Stimulated activated naive B cell treated with anti-CD40 and anti-IgM and Interleukin-4, amounts not matched to agents 10 μg/mL and 1 μg/mL and 100 μg/mL, for 72 hours (primary cell): ENCODE results near the gene C21orf58.

ENCODE experiments used
- ATAC-seq, 2 donors: fragments of 150-1000 bp; cut with Tn5 transposase; replicated peaks; 2 replicates each; pipeline ENCODE4 v1.10.0; 2021; ENCODE audit warnings: moderate library complexity in 1 of 2
- DNase-seq: peaks from one replicate; pipeline ENCODE4 v3.0.0; 2021
- H3K27ac Mint-ChIP-seq: one replicate; pipeline ENCODE4 v1.8.0; 2022; ENCODE audit warnings: mild to moderate bottlenecking, mixed read lengths
- H3K27me3 Mint-ChIP-seq, 2 donors: one replicate each; pipeline ENCODE4 v1.8.0; 2022; ENCODE audit warnings: mixed read lengths in 2 of 2
- H3K36me3 Mint-ChIP-seq, 2 donors: one replicate each; pipeline ENCODE4 v1.8.0; 2022; ENCODE audit warnings: mixed read lengths in 2 of 2, mild to moderate bottlenecking in 1 of 2
- H3K4me1 Mint-ChIP-seq, 2 donors: one replicate each; pipeline ENCODE4 v1.8.0; 2022; ENCODE audit warnings: mixed read lengths in 2 of 2, mild to moderate bottlenecking in 1 of 2
- H3K4me3 Mint-ChIP-seq, 2 donors: one replicate each; pipeline ENCODE4 v1.8.0; 2022; ENCODE audit warnings: mild to moderate bottlenecking in 2 of 2, mixed read lengths in 2 of 2, moderate library complexity in 1 of 2
- H3K9me3 Mint-ChIP-seq, 2 donors: one replicate each; pipeline ENCODE4 v1.8.0; 2022; ENCODE audit warnings: mixed read lengths in 2 of 2, mild to moderate bottlenecking in 1 of 2

Gene C21orf58

GRCh38 chr21:46347791-46348381, 24.2 kb upstream of the C21orf58 start:
- Mint-ChIP-seq H3K9me3 (no peaks in the 10 kb centered on the region), H3K4me3 (no peak overlapping the region), H3K27ac (no peak overlapping the region), H3K36me3 (peaks cover 47 to 65% of the 10 kb centered on the region in 2 donors), H3K4me1 (peaks cover 0 to 11% of the 10 kb centered on the region in 2 donors), H3K27me3 (no peaks in the 10 kb centered on the region)
- ATAC-seq: no peak
- no peak for DNase-seq

GRCh38 chr21:46347203-46347550, 23.5 kb upstream of the C21orf58 start:
- DNase-seq: no peak
- H3K9me3 Mint-ChIP-seq: no peaks in the 10 kb centered on the region
- H3K4me1 Mint-ChIP-seq: peaks cover 0 to 11% of the 10 kb centered on the region in 2 donors
- ATAC-seq: no peak
- no peaks in the 10 kb centered on the region for H3K27me3 Mint-ChIP-seq
- no peak overlapping the region for H3K4me3 Mint-ChIP-seq
- peaks cover 51 to 66% of the 10 kb centered on the region in 2 donors for H3K36me3 Mint-ChIP-seq
- no peak overlapping the region for H3K27ac Mint-ChIP-seq

DNA sequence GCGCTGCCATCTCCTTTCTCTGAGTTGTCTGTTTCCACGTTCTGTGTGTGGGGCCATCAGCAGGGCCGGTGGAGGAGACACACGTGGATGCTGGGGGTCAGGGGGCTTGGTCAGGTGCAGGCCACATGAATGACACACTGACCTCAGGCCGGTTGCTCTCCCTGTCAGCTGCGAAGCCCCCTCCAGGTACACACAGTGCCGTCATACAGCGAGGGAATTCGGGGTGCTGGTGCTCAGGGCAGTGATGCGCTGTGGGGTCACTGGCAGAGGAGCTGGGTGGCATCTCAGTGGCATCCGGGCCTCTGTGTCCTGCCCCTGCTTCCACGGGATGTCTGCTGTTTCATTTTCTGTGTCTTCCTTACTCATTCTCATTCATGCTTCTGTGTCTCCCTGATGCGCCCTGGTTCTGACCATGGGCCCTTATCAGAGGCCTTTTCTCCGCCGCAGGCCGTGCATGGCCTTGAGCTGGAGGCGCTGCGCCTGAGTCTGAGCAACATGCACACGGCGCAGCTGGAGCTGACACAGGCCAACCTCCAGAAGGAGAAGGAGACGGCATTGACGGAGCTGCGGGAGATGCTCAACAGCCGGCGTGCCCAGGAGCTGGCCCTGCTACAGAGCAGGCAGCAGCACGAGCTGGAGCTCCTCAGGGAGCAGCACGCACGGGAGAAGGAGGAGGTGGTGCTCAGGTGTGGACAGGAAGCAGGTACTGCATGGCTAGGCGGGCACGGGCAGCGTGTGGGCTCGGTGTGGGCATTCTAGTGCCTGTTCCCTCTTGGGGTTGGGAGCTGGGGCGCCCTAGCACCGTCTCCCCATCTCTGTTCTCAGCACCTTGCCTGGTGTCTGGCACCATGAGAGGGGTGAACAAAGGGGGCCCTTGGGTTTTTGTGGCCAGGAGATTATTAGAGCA, 22.9 kb upstream of the C21orf58 start:
- H3K27me3 Mint-ChIP-seq: no peaks in the 10 kb centered on the region
- peaks cover 51 to 64% of the 10 kb centered on the region in 2 donors for H3K36me3 Mint-ChIP-seq
- DNase-seq (no peak), ATAC-seq (no peak)
- peaks cover 0 to 11% of the 10 kb centered on the region in 2 donors for H3K4me1 Mint-ChIP-seq
- no peaks in the 10 kb centered on the region for H3K9me3 Mint-ChIP-seq
- no peak overlapping the region for H3K4me3 Mint-ChIP-seq
- no peak overlapping the region for H3K27ac Mint-ChIP-seq

GRCh38 chr21:46345861-46346260, 22.2 kb upstream of the C21orf58 start:
- ATAC-seq (no peak), DNase-seq (no peak)
- no peak overlapping the region for H3K27ac Mint-ChIP-seq
- H3K9me3 Mint-ChIP-seq: no peaks in the 10 kb centered on the region
- peaks cover 0 to 11% of the 10 kb centered on the region in 2 donors for H3K4me1 Mint-ChIP-seq
- H3K4me3 Mint-ChIP-seq: no peak overlapping the region
- no peaks in the 10 kb centered on the region for H3K27me3 Mint-ChIP-seq
- H3K36me3 Mint-ChIP-seq: peaks cover 44 to 63% of the 10 kb centered on the region in 2 donors

DNA sequence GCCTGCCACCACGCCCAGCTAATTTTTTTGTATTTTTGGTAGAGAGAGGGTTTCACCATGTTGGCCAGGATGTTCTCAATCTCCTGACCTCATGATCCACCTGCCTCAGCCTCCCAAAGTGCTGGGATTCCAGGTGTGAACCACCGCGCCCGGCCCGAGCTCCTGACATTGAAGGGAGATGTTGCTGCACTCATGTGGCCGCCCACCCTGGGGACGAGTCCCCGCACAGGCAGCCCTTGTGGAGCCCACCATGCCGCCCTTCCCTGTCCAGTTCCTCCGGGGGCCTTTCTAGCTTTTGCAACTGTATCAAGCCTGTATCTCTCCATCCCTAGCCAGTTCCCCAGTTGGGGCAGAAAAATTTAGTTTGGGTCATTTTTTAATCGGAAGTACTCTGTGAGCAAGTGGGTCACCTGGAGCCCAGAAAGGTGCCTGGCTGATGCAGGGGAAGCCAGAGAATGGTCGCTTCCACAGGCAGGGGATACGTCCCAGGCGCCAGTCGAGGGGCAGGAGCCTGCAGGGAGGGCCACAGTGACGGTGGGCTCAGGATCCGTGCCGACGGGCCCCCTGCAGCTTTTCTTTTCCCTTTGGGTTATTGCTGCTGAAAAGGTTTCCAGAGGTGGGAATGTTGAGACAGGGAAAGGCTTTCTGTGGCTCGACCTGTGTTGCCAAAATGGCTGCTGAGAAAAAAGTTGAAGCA, 20.7 kb upstream of the C21orf58 start:
- Mint-ChIP-seq H3K9me3 (no peaks in the 10 kb centered on the region), H3K36me3 (peaks cover 47 to 63% of the 10 kb centered on the region in 2 donors), H3K4me1 (peaks cover 0 to 11% of the 10 kb centered on the region in 2 donors), H3K27ac (no peak overlapping the region), H3K4me3 (no peak overlapping the region), H3K27me3 (no peaks in the 10 kb centered on the region)
- ATAC-seq (no peak), DNase-seq (no peak)

DNA sequence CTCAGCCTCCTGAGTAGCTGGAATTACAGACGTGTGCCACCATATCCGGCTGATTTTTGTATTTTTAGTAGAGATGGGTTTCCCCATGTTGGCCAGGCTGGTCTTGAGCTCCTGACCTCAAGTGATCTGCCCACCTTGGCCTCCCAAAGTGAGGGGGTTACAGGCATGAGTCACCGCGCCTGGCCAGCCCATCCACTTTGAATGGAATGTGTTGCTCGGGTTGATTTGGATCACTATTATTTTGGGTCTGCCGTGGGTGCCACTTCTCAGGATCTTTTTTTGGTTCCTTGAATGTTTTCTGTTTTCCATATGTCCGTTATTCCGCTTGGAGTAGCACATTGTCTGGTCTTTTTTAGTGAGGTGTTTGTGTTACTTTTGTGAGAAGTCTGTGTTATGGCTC, 17.3 kb upstream of the C21orf58 start:
- ATAC-seq (no peak), DNase-seq (no peak)
- Mint-ChIP-seq H3K27ac (no peak overlapping the region), H3K36me3 (peaks cover 57 to 61% of the 10 kb centered on the region in 2 donors), H3K27me3 (no peaks in the 10 kb centered on the region), H3K4me3 (no peak overlapping the region), H3K9me3 (no peaks in the 10 kb centered on the region), H3K4me1 (peaks cover 0 to 11% of the 10 kb centered on the region in 2 donors)

- Mint-ChIP-seq H3K27ac (no peak overlapping the region), H3K36me3 (peaks cover 46 to 52% of the 10 kb centered on the region in 2 donors)
These were observed 12.9 kb upstream of the C21orf58 start for GRCh38 chr21:46336603-46337002.

DNA sequence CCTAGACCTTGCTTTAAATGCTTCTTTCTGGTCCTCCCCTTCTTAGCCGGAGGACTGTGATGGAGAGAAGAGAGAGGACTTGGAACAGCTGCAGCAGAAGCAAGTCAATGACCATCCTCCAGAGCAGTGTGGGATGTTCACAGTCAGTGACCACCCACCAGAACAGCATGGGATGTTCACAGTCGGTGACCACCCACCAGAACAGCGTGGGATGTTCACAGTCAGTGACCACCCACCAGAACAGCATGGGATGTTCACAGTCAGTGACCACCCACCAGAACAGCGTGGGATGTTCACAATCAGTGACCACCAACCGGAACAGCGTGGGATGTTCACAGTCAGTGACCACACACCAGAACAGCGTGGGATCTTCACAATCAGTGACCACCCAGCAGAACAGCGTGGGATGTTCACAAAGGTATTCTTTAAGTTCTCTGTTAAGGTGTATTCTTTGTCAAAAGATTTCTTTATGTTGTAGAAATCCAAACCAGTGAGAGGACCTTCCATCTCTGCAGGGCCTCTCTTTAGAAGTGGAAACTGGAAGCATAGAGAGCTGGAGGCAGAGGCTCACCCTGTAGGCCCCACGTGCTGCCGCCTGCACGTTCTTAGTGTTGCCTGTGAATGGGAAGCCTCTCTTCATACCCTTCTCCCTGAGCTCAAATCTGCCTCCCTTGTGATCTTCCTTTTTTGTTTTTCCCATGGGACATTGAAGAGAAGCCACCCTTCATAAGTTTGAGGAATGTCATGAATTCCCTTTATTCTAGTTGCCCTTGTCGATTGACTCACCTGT, 10.9 kb upstream of the C21orf58 start:
- no peak for ATAC-seq
- no peaks in the 10 kb centered on the region for H3K9me3 Mint-ChIP-seq
- H3K4me1 Mint-ChIP-seq: peaks cover 0 to 2% of the 10 kb centered on the region in 2 donors
- peaks cover 38 to 44% of the 10 kb centered on the region in 2 donors for H3K36me3 Mint-ChIP-seq
- peak overlapping the region; percentile 72 for H3K27ac Mint-ChIP-seq
- no peak for DNase-seq
- no peak overlapping the region for H3K4me3 Mint-ChIP-seq
- no peaks in the 10 kb centered on the region for H3K27me3 Mint-ChIP-seq

More at GRCh38 chr21:46336603-46337002, 12.9 kb upstream of the C21orf58 start:
- H3K9me3 Mint-ChIP-seq: no peaks in the 10 kb centered on the region
- peaks cover 0 to 2% of the 10 kb centered on the region in 2 donors for H3K4me1 Mint-ChIP-seq
- no peak for DNase-seq
- no peak overlapping the region for H3K4me3 Mint-ChIP-seq
- ATAC-seq: no peak
- no peaks in the 10 kb centered on the region for H3K27me3 Mint-ChIP-seq

- ATAC-seq (no peak), DNase-seq (no peak)
- H3K27me3 Mint-ChIP-seq: no peaks in the 10 kb centered on the region
- no peaks in the 10 kb centered on the region for H3K9me3 Mint-ChIP-seq
- peaks cover 7 to 12% of the 10 kb centered on the region in 2 donors for H3K4me1 Mint-ChIP-seq
- no peak overlapping the region for H3K27ac Mint-ChIP-seq
- peaks cover 28 to 43% of the 10 kb centered on the region in 2 donors for H3K36me3 Mint-ChIP-seq
- H3K4me3 Mint-ChIP-seq: no peak overlapping the region
These were observed 6.1 kb upstream of the C21orf58 start for GRCh38 chr21:46329796-46330195.

DNA sequence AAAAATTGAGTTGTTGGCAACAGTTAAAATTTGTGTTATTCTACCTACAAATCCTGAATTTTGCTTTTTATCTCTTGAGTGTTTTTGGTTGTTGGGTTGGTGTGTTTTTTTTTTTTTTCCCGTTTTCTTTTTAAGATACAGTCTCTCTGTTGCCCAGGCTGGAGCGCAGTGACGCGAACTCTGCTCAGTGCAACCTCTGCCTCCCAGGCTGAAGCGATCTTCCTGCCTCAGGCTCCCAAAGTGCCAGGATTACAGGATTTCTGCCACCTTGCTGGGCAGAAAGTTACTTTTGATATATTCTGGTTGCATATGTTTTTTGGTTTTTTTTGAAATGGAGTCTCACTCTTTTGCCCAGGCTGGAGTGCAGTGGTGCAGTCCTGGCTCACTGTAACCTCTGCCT, 4.5 kb upstream of the C21orf58 start:
- peaks cover 9 to 14% of the 10 kb centered on the region in 2 donors for H3K4me1 Mint-ChIP-seq
- H3K9me3 Mint-ChIP-seq: no peaks in the 10 kb centered on the region
- H3K4me3 Mint-ChIP-seq: no peak overlapping the region
- peaks cover 29 to 46% of the 10 kb centered on the region in 2 donors for H3K36me3 Mint-ChIP-seq
- ATAC-seq: no peak
- no peak for DNase-seq
- H3K27ac Mint-ChIP-seq: no peak overlapping the region
- H3K27me3 Mint-ChIP-seq: no peaks in the 10 kb centered on the region

- Mint-ChIP-seq H3K36me3 (peaks cover 27 to 46% of the 10 kb centered on the region in 2 donors), H3K27ac (no peak overlapping the region), H3K27me3 (no peaks in the 10 kb centered on the region), H3K4me3 (no peak overlapping the region), H3K9me3 (no peaks in the 10 kb centered on the region), H3K4me1 (peaks cover 13 to 18% of the 10 kb centered on the region in 2 donors)
- DNase-seq (no peak), ATAC-seq (no peak)
These were observed 4.0 kb upstream of the C21orf58 start for GRCh38 chr21:46327711-46328110.

DNA sequence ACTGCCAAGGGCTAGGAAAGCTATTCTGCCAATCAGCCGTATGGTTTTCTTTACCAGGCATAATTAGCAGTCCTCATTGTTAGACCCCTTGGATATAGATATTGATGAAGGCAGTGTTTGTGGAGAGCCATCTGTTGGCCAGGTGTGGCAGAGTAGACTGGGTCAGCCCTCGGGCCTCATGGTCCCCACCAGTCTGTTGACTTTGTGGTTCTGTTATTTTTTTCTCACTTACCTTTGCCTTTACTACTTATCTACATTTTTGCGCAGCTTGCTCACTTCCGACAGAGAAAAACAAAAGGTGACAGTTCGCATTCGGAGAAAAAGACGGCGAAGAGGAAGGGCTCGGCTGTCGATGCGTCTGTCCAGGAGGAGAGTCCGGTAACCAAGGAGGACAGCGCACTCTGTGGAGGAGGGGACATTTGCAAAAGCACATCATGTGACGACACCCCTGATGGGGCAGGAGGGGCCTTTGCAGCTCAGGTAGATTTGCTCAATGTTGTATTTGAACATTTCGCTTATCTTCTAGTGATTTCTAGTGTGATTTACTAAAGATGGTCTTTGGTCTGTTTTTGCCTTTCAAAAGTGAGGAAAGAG, 2.5 kb upstream of the C21orf58 start:
- Mint-ChIP-seq H3K27ac (no peak overlapping the region), H3K36me3 (peaks cover 25 to 45% of the 10 kb centered on the region in 2 donors), H3K4me1 (peaks cover 19 to 28% of the 10 kb centered on the region in 2 donors), H3K27me3 (no peaks in the 10 kb centered on the region), H3K9me3 (no peaks in the 10 kb centered on the region), H3K4me3 (no peak overlapping the region)
- DNase-seq (no peak), ATAC-seq (no peak)

- ATAC-seq: peak in 1 of 2 donors; percentile 8
- Mint-ChIP-seq H3K27me3 (no peaks in the 10 kb centered on the region), H3K9me3 (no peaks in the 10 kb centered on the region), H3K4me1 (peaks cover 19 to 28% of the 10 kb centered on the region in 2 donors), H3K4me3 (peak overlapping the region; percentile 96 to 99), H3K27ac (peak overlapping the region; percentile 88), H3K36me3 (peaks cover 21 to 40% of the 10 kb centered on the region in 2 donors)
- DNase-seq: no peak
These were observed 1.6 kb upstream of the C21orf58 start for GRCh38 chr21:46325073-46325912.
